Panc1 (cell line): ENCODE measurements around the gene ABCG5. TPM values are rescaled to one million over a fixed set of nuclear protein-coding genes. Genes with fewer than 3 reads are reported as not detected.

ENCODE experiments used
- ATAC-seq: fragments of 200-7000 bp; cut with Tn5 transposase; 2 replicates; pipeline ENCODE4 v1.9.1; 2020; ENCODE audit warnings: mild to moderate bottlenecking, moderate library complexity
- BruUV-seq: library from RNA; stranded (reverse); fragments of 400-500 nt; replicated peaks from 2 replicates; lab custom pipeline; 2021; lab: Mats Ljungman, UMichigan
- CTCF ChIA-PET: fragments of 300-600 bp; sonication (Branson Sonifier 250); formaldehyde crosslinking; loops from one replicate; lab custom pipeline; 2022; ENCODE audit warnings: antibody characterized with exemption; lab: Charles Lee
- POLR2A ChIA-PET: fragments of 300-600 bp; sonication (Branson Sonifier 250); formaldehyde crosslinking; loops from one replicate; lab custom pipeline; 2022; ENCODE audit warnings: antibody characterized with exemption; lab: Charles Lee
- DNase-seq: peaks from one replicate; pipeline ENCODE4 v3.0.0-alpha.2; 2010; ENCODE audit warnings: low read depth, low spot score
- H3K27ac ChIP-seq: 2 replicates; pipeline ENCODE4 v1.5.1; 2011; ENCODE audit warnings: mild to moderate bottlenecking, low read length, inconsistent platforms
- H3K27me3 ChIP-seq: fragments of 200-500 bp; sonication (Bioruptor generic); 2 replicates; pipeline ENCODE4 v1.6.0; 2014; ENCODE audit warnings: low read length, inconsistent platforms; ENCODE audit not compliant: control insufficient read depth, insufficient read depth
- H3K36me3 ChIP-seq: fragments of 200-500 bp; sonication (Bioruptor generic); 2 replicates; pipeline ENCODE4 v1.5.1; 2014; ENCODE audit warnings: inconsistent platforms, mild to moderate bottlenecking, low read length, moderate library complexity; ENCODE audit not compliant: control insufficient read depth, insufficient read depth
- H3K4me1 ChIP-seq: 2 replicates; pipeline ENCODE4 v1.5.1; 2011; ENCODE audit warnings: inconsistent platforms, mild to moderate bottlenecking, low read length, moderate library complexity; ENCODE audit not compliant: control insufficient read depth, insufficient read depth
- H3K4me3 ChIP-seq, 2 experiments: 2 replicates each; pipeline ENCODE4 v1.5.1; 2011 to 2012; ENCODE audit warnings: low read depth in 2 of 2, low read length in 2 of 2, mild to moderate bottlenecking in 2 of 2, inconsistent platforms in 1 of 2, moderate library complexity in 1 of 2
- H3K9me3 ChIP-seq: fragments of 200-500 bp; sonication (Bioruptor generic); 2 replicates; pipeline ENCODE4 v1.5.1; 2014; ENCODE audit warnings: low read depth, mild to moderate bottlenecking, inconsistent platforms, low read length, moderate library complexity; ENCODE audit not compliant: control insufficient read depth, insufficient read depth
- POLR2AphosphoS5 ChIP-seq: IDR thresholded peaks from 2 replicates; pipeline ENCODE4 v1.6.1; 2012; ENCODE audit warnings: mild to moderate bottlenecking, low read depth, low read length, moderate library complexity
- REST ChIP-seq, 2 experiments: IDR thresholded peaks; 2 replicates each; pipeline ENCODE4 v1.6.1; 2011 to 2012; ENCODE audit warnings: low read depth in 2 of 2, control low read depth in 1 of 2, low read length in 1 of 2, mild to moderate bottlenecking in 1 of 2, moderate library complexity in 1 of 2; ENCODE audit not compliant: insufficient read depth in 1 of 2
- SIN3A ChIP-seq: IDR thresholded peaks from 2 replicates; pipeline ENCODE4 v1.6.1; 2012; ENCODE audit warnings: low read depth, mild to moderate bottlenecking, low read length, moderate library complexity, borderline replicate concordance; ENCODE audit not compliant: insufficient read depth
- TCF7L2 ChIP-seq: IDR thresholded peaks from 2 replicates; pipeline ENCODE4 v1.6.1; 2011; ENCODE audit warnings: mild to moderate bottlenecking, low read depth, low read length, inconsistent platforms
- in situ Hi-C: cut with HindIII; loops from 2 replicates; pipeline ENCODE4 v1.10.0; 2016; ENCODE audit warnings: low sequenced_read_pairs, low pct_unique_long_range_greater_than_20kb
- intact Hi-C: fragments of 100-400 bp; cut with micrococcal nuclease; formaldehyde crosslinking; loops from one replicate; pipeline ENCODE4 v1.10.0; 2022; ENCODE audit not compliant: unreplicated experiment
- total RNA-seq: library from RNA; stranded (reverse); gene quantifications from one replicate; pipeline ENCODE4 v1.2.1, GENCODE V29; 2021; ENCODE audit not compliant: unreplicated experiment
- TF ChIP-seq, protein P1 (sequence below): fragments of 450-650 bp; IDR thresholded peaks from 2 replicates; pipeline ENCODE4 v1.5.1; 2017; ENCODE audit warnings: mild to moderate bottlenecking

The ABCG5 gene
- total RNA-seq, 1 experiment from 2014 or later: 0.05 TPM

GRCh38 chr2:43837831-43838559 is 644 bp downstream of the ABCG5 start:
- BruUV-seq: no TSS peak
- CTCF ChIA-PET: no interaction called here
- no peaks in the 10 kb centered on the region for H3K27me3 ChIP-seq
- TF ChIP-seq, protein P1, sequence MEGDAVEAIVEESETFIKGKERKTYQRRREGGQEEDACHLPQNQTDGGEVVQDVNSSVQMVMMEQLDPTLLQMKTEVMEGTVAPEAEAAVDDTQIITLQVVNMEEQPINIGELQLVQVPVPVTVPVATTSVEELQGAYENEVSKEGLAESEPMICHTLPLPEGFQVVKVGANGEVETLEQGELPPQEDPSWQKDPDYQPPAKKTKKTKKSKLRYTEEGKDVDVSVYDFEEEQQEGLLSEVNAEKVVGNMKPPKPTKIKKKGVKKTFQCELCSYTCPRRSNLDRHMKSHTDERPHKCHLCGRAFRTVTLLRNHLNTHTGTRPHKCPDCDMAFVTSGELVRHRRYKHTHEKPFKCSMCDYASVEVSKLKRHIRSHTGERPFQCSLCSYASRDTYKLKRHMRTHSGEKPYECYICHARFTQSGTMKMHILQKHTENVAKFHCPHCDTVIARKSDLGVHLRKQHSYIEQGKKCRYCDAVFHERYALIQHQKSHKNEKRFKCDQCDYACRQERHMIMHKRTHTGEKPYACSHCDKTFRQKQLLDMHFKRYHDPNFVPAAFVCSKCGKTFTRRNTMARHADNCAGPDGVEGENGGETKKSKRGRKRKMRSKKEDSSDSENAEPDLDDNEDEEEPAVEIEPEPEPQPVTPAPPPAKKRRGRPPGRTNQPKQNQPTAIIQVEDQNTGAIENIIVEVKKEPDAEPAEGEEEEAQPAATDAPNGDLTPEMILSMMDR: no peak
- TF ChIP-seq SIN3A (no peak), POLR2AphosphoS5 (no peak), REST (IDR thresholded peaks at IDR 0.05; ENCODE audit: insufficient read depth in 1 of 2, low read depth in 2 of 2, low read length in 1 of 2) (no peak), TCF7L2 (no peak)
- intact Hi-C loops (no loop called here), in situ Hi-C loops (no loop called here)
- H3K9me3 ChIP-seq: no peaks in the 10 kb centered on the region
- no peak for DNase-seq
- ATAC-seq: no peak
- H3K4me3 ChIP-seq: no peak overlapping the region
- H3K36me3 ChIP-seq: no peaks in the 10 kb centered on the region
- H3K27ac ChIP-seq: no peak overlapping the region
- POLR2A ChIA-PET: no interaction called here
- no peaks in the 10 kb centered on the region for H3K4me1 ChIP-seq

DNA sequence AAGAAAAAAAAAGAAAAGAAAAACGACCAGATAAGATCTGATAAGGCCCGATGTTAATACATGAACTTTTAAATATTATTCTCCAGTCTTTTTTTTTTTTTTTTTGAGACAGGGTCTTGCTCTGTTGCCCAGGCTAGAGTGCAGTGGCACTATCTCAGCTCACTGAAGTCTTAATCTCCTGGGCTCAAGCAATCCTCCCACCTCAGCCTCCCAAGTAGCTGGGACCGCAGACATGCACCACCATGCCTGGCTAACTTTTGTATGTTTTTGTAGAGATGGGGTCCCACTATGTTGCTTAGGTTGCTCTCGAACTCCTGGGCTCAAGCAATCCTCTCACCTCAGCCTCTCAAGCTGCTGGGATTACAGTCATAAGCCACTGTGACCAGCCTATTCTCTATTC is 1.6 kb downstream of the ABCG5 start:
- TF ChIP-seq, protein P1: no peak
- no peak for TF ChIP-seq POLR2AphosphoS5
- TF ChIP-seq TCF7L2: no peak
- no peak for TF ChIP-seq REST (IDR thresholded peaks at IDR 0.05; ENCODE audit: insufficient read depth in 1 of 2, low read depth in 2 of 2, low read length in 1 of 2)
- TF ChIP-seq SIN3A: no peak
- no TSS peak for BruUV-seq
- in situ Hi-C loops: no loop called here
- H3K36me3 ChIP-seq: no peaks in the 10 kb centered on the region
- no peaks in the 10 kb centered on the region for H3K27me3 ChIP-seq
- no peaks in the 10 kb centered on the region for H3K4me1 ChIP-seq
- no peak for DNase-seq
- no peaks in the 10 kb centered on the region for H3K9me3 ChIP-seq
- intact Hi-C loops: no loop called here
- no peak overlapping the region for H3K4me3 ChIP-seq
- no peak overlapping the region for H3K27ac ChIP-seq
- CTCF ChIA-PET: no interaction called here
- ATAC-seq: no peak
- POLR2A ChIA-PET: interaction anchor here (0.7 kb wide), 1 partner anchor 56 kb away, joined by 10 read pairs; no protein-coding TSS in a partner anchor
